Parathyroid adenoma (tissue), 2 donors: ENCODE measurements around the gene SMIM10L1.

ENCODE experiments used
- H2AFZ ChIP-seq: fragments of 300-600 bp; sonication (generic); one replicate; pipeline ENCODE4 v1.7.0; 2017; ENCODE audit warnings: antibody characterized with exemption, mild to moderate bottlenecking
- H3K27ac ChIP-seq: fragments of 300-600 bp; sonication (generic); one replicate; pipeline ENCODE4 v1.7.0; 2017
- H3K27me3 ChIP-seq: fragments of 300-600 bp; sonication (generic); one replicate; pipeline ENCODE4 v1.7.0; 2017; ENCODE audit warnings: low read length; ENCODE audit not compliant: control insufficient read depth, insufficient read depth
- H3K36me3 ChIP-seq: fragments of 300-600 bp; sonication (generic); one replicate; pipeline ENCODE4 v1.7.0; 2017; ENCODE audit warnings: low read length; ENCODE audit not compliant: control insufficient read depth, insufficient read depth
- H3K4me1 ChIP-seq: fragments of 300-600 bp; sonication (generic); one replicate; pipeline ENCODE4 v1.7.0; 2017; ENCODE audit warnings: control low read depth
- H3K4me2 ChIP-seq: fragments of 300-600 bp; sonication (generic); one replicate; pipeline ENCODE4 v1.7.0; 2017; ENCODE audit warnings: low read length
- H3K4me3 ChIP-seq: fragments of 300-600 bp; sonication (generic); one replicate; pipeline ENCODE4 v1.7.0; 2017; ENCODE audit warnings: low read depth, low read length
- H3K79me2 ChIP-seq: fragments of 300-600 bp; sonication (generic); one replicate; pipeline ENCODE4 v1.7.0; 2017; ENCODE audit warnings: control low read depth
- H3K9ac ChIP-seq: fragments of 300-600 bp; sonication (generic); one replicate; pipeline ENCODE4 v1.7.0; 2017; ENCODE audit warnings: mild to moderate bottlenecking
- H3K9me3 ChIP-seq: fragments of 300-600 bp; sonication (generic); one replicate; pipeline ENCODE4 v1.7.0; 2017; ENCODE audit warnings: low read length; ENCODE audit not compliant: control insufficient read depth
- TF ChIP-seq, protein P1 (sequence below): fragments of 300-600 bp; sonication (generic); IDR thresholded peaks from one replicate; pipeline ENCODE4 v1.7.0; 2017; ENCODE audit warnings: antibody characterized with exemption, mild to moderate bottlenecking
- donor health status: primary hyperparathyroidism.

SMIM10L1 gene

DNA sequence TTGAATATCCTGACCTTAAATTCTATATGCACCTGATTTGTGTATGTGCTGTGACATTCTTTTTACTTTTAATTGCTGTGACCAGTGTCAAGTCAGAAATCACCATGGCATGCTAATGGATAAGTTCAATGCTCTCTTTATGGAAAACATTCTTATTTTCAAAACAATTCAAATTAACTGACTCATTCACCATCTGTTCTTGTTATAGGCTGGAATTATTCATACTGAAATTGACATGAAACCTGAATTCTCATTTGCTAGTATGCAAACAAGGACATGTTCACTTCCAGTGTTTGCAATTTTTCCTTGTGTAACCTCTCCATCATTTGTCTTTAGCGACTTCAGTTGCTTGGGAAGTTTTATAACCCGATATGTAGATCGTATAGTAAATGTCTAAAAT, 36.7 kb upstream of the SMIM10L1 start, which contains the start of gene TAS2R30:
TSS of gene TAS2R30 (minus strand) at position 340 of the 400 bp plus-strand sequence. CDS start 400 bp downstream, outside the sequence.
- Histone ChIP-seq H2AFZ (no peak within 1 kb of the TSS), H3K4me3 (no peak within 1 kb of the TSS), H3K79me2 (peaks cover 24% of the 10 kb centered on the region), H3K9ac (no peak within 1 kb of the TSS), H3K27me3 (no peaks in the 10 kb centered on the region), H3K27ac (no peak within 1 kb of the TSS), H3K4me1 (no peaks in the 10 kb centered on the region), H3K4me2 (no peak within 1 kb of the TSS), H3K36me3 (no peaks in the 10 kb centered on the region), H3K9me3 (no peaks in the 10 kb centered on the region)
- TF ChIP-seq, protein P1, sequence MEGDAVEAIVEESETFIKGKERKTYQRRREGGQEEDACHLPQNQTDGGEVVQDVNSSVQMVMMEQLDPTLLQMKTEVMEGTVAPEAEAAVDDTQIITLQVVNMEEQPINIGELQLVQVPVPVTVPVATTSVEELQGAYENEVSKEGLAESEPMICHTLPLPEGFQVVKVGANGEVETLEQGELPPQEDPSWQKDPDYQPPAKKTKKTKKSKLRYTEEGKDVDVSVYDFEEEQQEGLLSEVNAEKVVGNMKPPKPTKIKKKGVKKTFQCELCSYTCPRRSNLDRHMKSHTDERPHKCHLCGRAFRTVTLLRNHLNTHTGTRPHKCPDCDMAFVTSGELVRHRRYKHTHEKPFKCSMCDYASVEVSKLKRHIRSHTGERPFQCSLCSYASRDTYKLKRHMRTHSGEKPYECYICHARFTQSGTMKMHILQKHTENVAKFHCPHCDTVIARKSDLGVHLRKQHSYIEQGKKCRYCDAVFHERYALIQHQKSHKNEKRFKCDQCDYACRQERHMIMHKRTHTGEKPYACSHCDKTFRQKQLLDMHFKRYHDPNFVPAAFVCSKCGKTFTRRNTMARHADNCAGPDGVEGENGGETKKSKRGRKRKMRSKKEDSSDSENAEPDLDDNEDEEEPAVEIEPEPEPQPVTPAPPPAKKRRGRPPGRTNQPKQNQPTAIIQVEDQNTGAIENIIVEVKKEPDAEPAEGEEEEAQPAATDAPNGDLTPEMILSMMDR, result no peak

DNA sequence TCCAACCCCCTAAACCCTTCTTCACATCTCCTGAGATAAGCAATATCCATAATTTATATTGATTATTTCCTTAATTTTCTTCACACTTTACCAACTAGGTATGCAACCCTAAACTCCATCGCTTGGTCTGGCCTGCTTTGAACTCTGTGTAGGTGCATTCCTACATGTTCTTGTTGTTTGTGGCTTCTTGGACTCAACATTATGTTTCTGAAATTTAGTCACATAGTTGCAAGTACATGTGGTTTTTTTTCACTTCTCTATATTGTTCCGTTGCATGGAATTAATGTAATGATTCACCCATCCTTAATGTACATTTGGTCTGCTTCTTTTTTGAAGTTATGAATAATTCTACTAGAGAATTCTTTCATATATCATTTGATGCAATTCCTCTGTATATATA, 34.9 kb upstream of the SMIM10L1 start:
- TF ChIP-seq, protein P1, result no peak
- no peak overlapping the region for H3K4me2 ChIP-seq
- no peaks in the 10 kb centered on the region for H3K4me1 ChIP-seq
- peaks cover 25% of the 10 kb centered on the region for H3K79me2 ChIP-seq
- no peaks in the 10 kb centered on the region for H3K27me3 ChIP-seq
- no peaks in the 10 kb centered on the region for H3K9me3 ChIP-seq
- H3K27ac ChIP-seq, result no peak overlapping the region
- no peaks in the 10 kb centered on the region for H3K36me3 ChIP-seq
- no peak overlapping the region for H3K4me3 ChIP-seq
- H3K9ac ChIP-seq, result no peak overlapping the region
- no peak overlapping the region for H2AFZ ChIP-seq

DNA sequence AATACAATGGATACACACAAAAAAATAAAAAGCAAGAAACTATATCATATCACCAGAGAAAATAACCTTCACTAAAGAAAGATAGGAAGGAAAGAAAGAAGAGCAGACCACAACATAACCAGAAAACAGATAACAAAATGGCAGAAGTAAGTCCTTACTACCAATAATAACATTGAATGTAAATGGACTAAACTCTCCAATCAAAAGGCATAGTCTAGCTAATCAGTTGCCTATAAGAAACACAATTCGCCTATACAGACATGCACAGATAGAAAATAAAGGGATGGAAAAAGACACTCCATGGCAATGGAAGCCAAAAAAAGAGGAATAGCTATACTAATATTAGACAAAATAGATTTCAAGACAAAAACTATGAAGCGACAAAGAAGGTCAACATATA, 27.6 kb upstream of the SMIM10L1 start:
- TF ChIP-seq, protein P1, result no peak
- no peaks in the 10 kb centered on the region for H3K9me3 ChIP-seq
- H3K4me1 ChIP-seq, result no peaks in the 10 kb centered on the region
- H3K9ac ChIP-seq, result no peak overlapping the region
- H3K27me3 ChIP-seq, result no peaks in the 10 kb centered on the region
- H3K27ac ChIP-seq, result no peak overlapping the region
- no peak overlapping the region for H3K4me3 ChIP-seq
- H3K4me2 ChIP-seq, result no peak overlapping the region
- H3K36me3 ChIP-seq, result no peaks in the 10 kb centered on the region
- H3K79me2 ChIP-seq, result peaks cover 33% of the 10 kb centered on the region
- no peak overlapping the region for H2AFZ ChIP-seq

DNA sequence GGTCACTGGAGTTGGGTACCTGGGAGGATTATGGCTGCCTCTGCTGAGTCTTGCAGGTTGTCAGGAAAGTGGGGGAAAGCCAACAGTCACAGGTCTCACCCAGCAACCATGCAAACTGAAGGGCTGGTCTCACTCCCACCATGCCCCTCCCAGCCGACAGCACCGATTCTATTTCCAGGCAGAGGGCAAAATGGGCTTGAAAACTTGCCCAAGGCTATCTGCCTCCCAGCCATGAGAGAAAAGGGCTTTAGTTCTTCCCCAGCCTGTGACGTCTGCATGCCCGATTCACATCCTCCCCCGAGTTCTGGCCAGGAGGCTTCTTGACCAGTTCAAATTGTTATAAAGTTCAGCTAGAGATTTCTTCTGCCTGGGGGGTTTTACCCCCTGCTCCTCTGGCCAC, 26.7 kb upstream of the SMIM10L1 start:
- Histone ChIP-seq H3K27ac (no peak overlapping the region), H3K9ac (no peak overlapping the region), H3K79me2 (peaks cover 28% of the 10 kb centered on the region), H2AFZ (no peak overlapping the region), H3K36me3 (no peaks in the 10 kb centered on the region), H3K9me3 (no peaks in the 10 kb centered on the region), H3K4me2 (no peak overlapping the region), H3K27me3 (no peaks in the 10 kb centered on the region), H3K4me1 (no peaks in the 10 kb centered on the region), H3K4me3 (no peak overlapping the region)
- TF ChIP-seq, protein P1, result no peak

DNA sequence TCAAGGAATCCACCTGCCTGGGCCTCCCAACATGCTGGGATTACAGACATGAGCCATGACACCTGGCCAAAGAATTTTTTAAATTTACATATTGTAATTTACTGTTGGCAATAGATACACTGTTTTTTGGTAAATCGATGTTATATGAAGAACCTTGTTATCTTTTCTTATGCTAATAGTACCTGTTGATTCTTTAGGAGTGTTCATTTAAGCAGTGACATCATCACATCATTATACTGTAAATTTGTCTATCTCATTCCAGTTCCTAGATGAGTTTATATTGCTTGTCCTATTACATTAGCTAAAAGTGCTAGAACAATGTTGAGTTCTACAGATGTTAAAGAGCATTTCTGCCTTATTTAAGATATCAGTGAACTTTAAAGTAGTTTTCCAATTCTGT, 23.6 kb upstream of the SMIM10L1 start:
- Histone ChIP-seq H2AFZ (no peak overlapping the region), H3K27me3 (no peaks in the 10 kb centered on the region), H3K4me2 (no peak overlapping the region), H3K9ac (no peak overlapping the region), H3K36me3 (no peaks in the 10 kb centered on the region), H3K27ac (no peak overlapping the region), H3K9me3 (no peaks in the 10 kb centered on the region), H3K4me1 (no peaks in the 10 kb centered on the region), H3K79me2 (peaks cover 22% of the 10 kb centered on the region), H3K4me3 (no peak overlapping the region)
- TF ChIP-seq, protein P1, result no peak
